Tibial artery (tissue), 4 donors: ENCODE results near the gene MMP15.
A peak's percentile ranks its signal among the peaks of the same experiment; 100 is the strongest.

ENCODE experiments used
- DNase-seq, 2 donors: peaks; one replicate each; pipeline ENCODE4 v3.0.0-alpha.2; 2019
- H3K27ac ChIP-seq, 2 donors: fragments of 200-600 bp; sonication (generic) in 1 of 2; 1 replicate in 1 of 2; 2 replicates in 1 of 2; pipeline ENCODE4 v1.5.1; 2018 to 2019; ENCODE audit warnings: mild to moderate bottlenecking in 1 of 2
- H3K27me3 ChIP-seq, 2 donors: fragments of 200-600 bp; sonication (generic) in 1 of 2; one replicate each; pipeline versions ENCODE4 v1.5.1 to v1.6.0; 2016 to 2019
- H3K36me3 ChIP-seq, 3 donors: fragments of 200-600 bp; sonication (generic) in 2 of 3; one replicate each; pipeline ENCODE4 v1.5.1; 2016 to 2019; ENCODE audit warnings: mild to moderate bottlenecking in 2 of 3
- H3K4me1 ChIP-seq, 4 donors: fragments of 200-600 bp; sonication (generic) in 2 of 4; 1 replicate in 3 of 4; 2 replicates in 1 of 4; pipeline ENCODE4 v1.5.1; 2016 to 2019
- H3K4me3 ChIP-seq, 2 donors: fragments of 200-600 bp; sonication (generic) in 1 of 2; 1 replicate in 1 of 2; 2 replicates in 1 of 2; pipeline ENCODE4 v1.5.1; 2018 to 2019; ENCODE audit warnings: mild to moderate bottlenecking in 2 of 2
- H3K9me3 ChIP-seq, 3 donors: fragments of 200-600 bp; sonication (generic) in 1 of 3; one replicate each; pipeline ENCODE4 v1.5.1; 2016 to 2019
- intact Hi-C: fragments of 100-400 bp; cut with DNase I; formaldehyde crosslinking; loops from one replicate; pipeline ENCODE4 v1.15.0; 2023; ENCODE audit warnings: low total_unique reads
- TF ChIP-seq, protein P1 (sequence below), 2 experiments: fragments of 200-600 bp in 1 of 2; fragments of 450-650 bp in 1 of 2; IDR thresholded peaks; one replicate each; pipeline ENCODE4 v1.5.1; 2017 to 2019; ENCODE audit warnings: antibody characterized with exemption in 2 of 2, mild to moderate bottlenecking in 1 of 2, moderate library complexity in 1 of 2

The MMP15 gene

DNA sequence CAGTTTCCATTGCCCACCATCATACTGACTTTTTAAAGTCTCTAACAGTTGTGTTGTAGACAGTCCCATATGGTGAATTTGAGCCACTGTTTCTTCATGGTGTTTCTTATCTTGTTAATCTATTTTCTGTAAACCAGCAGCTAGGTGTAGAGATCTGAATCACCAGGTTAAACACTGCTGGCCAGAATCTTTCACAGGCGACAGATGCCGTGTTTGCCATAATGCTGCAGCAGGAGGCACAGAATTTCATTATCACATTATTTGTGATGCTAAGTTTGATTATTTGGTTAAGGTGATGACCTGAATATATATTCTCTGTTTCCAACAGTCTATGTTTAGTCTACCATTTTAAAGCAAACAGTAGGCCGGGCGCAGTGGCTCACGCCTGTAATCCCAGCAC lies 43.2 kb upstream of the MMP15 start:
- Histone ChIP-seq H3K9me3 (no peaks in the 10 kb centered on the region), H3K27me3 (peaks cover 0 to 29% of the 10 kb centered on the region in 2 donors), H3K4me3 (no peak overlapping the region), H3K27ac (no peak overlapping the region), H3K4me1 (peaks cover 0 to 19% (median 14%) of the 10 kb centered on the region in 4 donors), H3K36me3 (no peaks in the 10 kb centered on the region)
- no peak for DNase-seq
- intact Hi-C loops: no loop called here
- TF ChIP-seq, protein P1, sequence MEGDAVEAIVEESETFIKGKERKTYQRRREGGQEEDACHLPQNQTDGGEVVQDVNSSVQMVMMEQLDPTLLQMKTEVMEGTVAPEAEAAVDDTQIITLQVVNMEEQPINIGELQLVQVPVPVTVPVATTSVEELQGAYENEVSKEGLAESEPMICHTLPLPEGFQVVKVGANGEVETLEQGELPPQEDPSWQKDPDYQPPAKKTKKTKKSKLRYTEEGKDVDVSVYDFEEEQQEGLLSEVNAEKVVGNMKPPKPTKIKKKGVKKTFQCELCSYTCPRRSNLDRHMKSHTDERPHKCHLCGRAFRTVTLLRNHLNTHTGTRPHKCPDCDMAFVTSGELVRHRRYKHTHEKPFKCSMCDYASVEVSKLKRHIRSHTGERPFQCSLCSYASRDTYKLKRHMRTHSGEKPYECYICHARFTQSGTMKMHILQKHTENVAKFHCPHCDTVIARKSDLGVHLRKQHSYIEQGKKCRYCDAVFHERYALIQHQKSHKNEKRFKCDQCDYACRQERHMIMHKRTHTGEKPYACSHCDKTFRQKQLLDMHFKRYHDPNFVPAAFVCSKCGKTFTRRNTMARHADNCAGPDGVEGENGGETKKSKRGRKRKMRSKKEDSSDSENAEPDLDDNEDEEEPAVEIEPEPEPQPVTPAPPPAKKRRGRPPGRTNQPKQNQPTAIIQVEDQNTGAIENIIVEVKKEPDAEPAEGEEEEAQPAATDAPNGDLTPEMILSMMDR (IDR thresholded peaks at IDR 0.05): no peak

DNA sequence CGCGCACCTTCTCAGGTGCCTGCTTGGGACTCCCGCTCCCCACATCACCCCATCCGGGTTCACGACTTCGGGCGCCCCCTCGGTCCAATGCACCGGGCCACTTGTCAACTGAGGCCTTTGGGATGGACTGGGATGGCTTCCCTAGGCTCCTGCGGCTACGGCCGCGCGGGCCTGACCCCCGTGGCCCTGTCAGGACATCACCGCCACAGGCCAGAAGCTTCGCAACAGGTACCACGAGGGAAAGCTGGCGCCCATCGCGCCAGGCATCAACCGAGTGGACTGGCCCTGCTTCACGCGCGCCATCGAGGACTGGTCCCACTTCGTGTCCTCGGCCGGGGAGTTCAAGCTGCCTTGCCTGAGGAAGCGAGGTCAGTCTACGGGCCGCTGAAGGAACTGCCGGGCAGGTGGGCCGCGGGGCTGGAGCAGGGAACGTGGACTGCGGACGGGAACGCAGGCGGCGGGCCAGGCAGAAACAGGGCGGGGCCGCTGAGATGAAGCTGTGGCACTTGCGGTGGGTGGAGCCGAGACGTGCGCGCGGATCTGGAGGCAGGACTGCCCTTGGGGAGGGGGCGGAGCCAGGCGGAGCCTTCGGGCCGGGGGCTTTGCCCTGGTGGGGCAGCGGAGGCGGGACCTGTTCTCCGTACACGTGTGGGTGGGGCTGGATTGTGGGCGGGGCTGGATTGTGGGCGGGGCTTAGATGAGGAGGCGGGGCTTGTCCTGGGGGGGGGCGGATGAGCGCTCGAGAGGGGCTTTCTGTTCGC lies 40.9 kb upstream of the MMP15 start:
- peak; percentile 74 to 79 for DNase-seq
- Histone ChIP-seq H3K4me3 (peak overlapping the region; percentile 36 to 54), H3K27ac (no peak overlapping the region), H3K9me3 (no peaks in the 10 kb centered on the region), H3K4me1 (peaks cover 0 to 23% (median 14%) of the 10 kb centered on the region in 4 donors), H3K27me3 (peaks cover 0 to 27% of the 10 kb centered on the region in 2 donors), H3K36me3 (no peaks in the 10 kb centered on the region)
- TF ChIP-seq, protein P1 (IDR thresholded peaks at IDR 0.05): no peak
- intact Hi-C loops: no loop called here

DNA sequence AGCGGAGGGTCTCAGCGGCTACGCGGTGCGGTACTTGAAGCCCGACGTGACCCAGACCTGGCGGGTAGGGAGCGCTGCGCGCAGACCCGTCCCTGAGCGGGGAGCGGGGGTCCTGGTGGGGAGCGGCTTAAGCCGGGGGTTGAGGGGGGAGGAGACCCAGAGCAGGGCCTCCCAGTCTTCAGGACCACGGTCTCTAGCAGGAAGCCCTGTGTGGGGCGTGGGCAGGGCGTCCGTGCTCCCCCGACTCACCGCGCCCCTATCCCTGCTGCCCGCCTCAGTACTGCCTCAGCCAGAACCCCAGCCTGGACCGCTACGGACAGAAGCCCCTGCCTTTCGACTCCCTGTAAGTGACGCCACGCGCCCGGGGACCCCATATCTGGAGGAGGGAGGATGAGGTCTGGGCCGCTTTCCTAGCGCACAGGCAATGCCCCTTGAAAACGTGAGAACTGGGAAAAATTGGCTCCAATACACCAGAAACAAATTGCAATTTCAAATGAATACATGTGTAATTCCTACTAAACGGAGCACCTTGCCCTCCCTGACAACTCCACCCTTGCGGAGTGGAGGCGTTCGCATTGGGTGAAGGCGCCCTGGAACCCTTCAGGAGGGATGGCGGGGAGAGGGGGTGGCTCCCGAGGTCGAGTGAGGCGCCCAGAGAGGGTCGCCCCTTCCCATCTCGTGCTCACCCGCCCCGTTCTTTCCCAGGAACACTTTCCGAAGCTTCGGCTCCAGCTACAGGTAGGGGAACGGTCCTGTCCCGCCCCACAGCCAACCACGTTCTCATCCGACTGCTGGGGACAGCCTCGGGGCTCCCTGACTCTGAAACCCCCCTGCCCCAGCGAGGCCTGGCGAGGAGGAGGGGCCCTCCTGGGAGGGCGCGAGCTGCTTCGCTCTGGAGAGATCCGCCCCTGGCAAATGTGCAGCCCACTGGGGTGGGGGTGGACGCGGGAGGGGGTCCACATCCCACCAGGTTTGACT lies 40.1 kb upstream of the MMP15 start:
- no peak for DNase-seq
- Histone ChIP-seq H3K27ac (no peak overlapping the region), H3K4me1 (peaks cover 0 to 23% (median 14%) of the 10 kb centered on the region in 4 donors), H3K9me3 (no peaks in the 10 kb centered on the region), H3K27me3 (peaks cover 0 to 27% of the 10 kb centered on the region in 2 donors), H3K4me3 (peak overlapping the region; percentile 36 to 54), H3K36me3 (no peaks in the 10 kb centered on the region)
- TF ChIP-seq, protein P1 (IDR thresholded peaks at IDR 0.05): no peak
- intact Hi-C loops: no loop called here

DNA sequence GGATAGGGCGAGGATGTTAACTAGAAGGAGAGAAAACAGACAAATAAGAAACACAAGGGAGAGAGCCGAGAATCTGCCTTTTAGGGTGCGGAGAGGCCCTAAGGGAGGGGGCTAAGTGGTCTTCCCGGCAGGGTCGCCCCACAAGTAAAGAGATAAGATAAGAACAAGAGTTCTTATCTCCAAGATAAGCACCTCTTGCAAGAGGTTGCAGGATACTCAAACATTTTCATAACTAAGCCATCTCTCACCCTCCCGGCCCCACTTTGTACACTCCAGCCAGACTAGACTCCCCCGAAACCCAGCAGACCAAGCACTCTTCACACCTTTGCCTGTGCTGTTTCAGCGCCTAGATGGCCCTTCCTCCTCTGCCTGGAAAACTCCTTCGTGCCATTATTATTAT lies 39.4 kb upstream of the MMP15 start:
- H3K9me3 ChIP-seq: no peaks in the 10 kb centered on the region

More for the DNA sequence above, 39.4 kb upstream of the MMP15 start:
- Histone ChIP-seq H3K36me3 (no peaks in the 10 kb centered on the region), H3K27me3 (peaks cover 0 to 27% of the 10 kb centered on the region in 2 donors), H3K27ac (no peak overlapping the region), H3K4me1 (peaks cover 0 to 23% (median 14%) of the 10 kb centered on the region in 4 donors), H3K4me3 (no peak overlapping the region)
- DNase-seq: no peak
- TF ChIP-seq, protein P1 (IDR thresholded peaks at IDR 0.05): no peak
- intact Hi-C loops: no loop called here
